GM18526 (cell line): ENCODE data around the gene MAPK4.

Experiments used
- POLR2A ChIP-seq: IDR thresholded peaks from 3 replicates; pipeline ENCODE4 v1.6.1; 2011; ENCODE audit not compliant: insufficient read length; ENCODE audit errors: extremely low read depth

Gene MAPK4

GRCh38 chr18:50769463-50769862 lies 209.6 kb downstream of the MAPK4 start:
- no peak for TF ChIP-seq POLR2A

DNA sequence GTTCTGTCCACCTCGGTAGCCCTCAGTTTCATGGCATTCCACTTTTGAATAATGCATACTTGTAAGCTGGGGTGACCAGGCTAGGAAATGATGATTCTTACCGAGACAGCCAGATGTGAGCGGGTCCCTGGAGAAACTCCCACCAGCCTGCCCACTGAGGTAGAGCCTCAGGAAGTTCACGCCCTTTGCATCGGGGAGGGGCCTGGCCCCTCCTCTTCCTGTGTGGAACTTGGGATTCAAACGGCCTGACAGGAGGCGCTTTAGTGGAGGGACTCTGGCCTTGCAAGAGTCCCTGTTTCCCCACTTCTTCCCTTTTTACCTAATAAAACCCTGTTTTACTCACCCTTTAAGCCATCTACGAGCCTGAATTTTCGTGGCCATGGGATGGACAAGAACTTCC lies 215.3 kb downstream of the MAPK4 start:
- TF ChIP-seq POLR2A, result no peak

GRCh38 chr18:50775726-50776125 lies 215.8 kb downstream of the MAPK4 start:
- no peak for TF ChIP-seq POLR2A

DNA sequence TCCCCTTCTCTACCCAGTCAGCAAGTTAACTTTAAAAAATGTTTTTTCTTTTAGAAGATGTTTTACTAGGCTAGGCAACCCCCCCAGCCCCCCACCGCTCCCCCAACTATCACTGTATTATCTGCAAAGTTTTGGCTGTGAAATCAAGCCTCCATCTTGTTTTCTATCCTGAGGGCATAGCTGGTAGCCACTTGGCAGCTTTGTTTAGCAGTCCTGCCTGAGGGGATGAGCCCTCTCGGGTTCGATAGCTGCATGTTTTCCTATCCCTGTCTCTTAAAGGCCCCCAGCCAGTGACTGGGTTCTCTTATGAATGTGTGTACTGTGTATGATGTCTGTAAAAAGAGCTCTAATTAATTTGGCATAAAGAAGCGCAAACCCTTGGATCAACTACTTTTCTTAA lies 216.5 kb downstream of the MAPK4 start:
- TF ChIP-seq POLR2A, result no peak
